IMR-90 (cell line): ENCODE data around the gene MSH4. TPM values are rescaled to one million over a fixed set of nuclear protein-coding genes. Genes with fewer than 3 reads are reported as not detected.
"Not testable (repeated sequence)": the region's sequence is repeated elsewhere in the genome, so short reads cannot be mapped to it uniquely, and the experiment has no call there.

Experiments used
- ATAC-seq: fragments of 200-7000 bp; cut with Tn5 transposase; 2 replicates; pipeline ENCODE4 v1.9.1; 2020; ENCODE audit warnings: low read depth, mild to moderate bottlenecking, moderate library complexity
- BruUV-seq: library from RNA; stranded (reverse); fragments of 400-500 nt; replicated peaks from 2 replicates; lab custom pipeline; 2021; lab: Mats Ljungman, UMichigan
- CTCF ChIA-PET: fragments of 300-600 bp; formaldehyde crosslinking; extraction: SDS; loops from one replicate; lab custom pipeline; 2021; ENCODE audit warnings: antibody characterized with exemption; lab: Yijun Ruan, JAX
- POLR2A ChIA-PET: fragments of 300-600 bp; sonication (Branson Sonifier 250); formaldehyde crosslinking; loops from one replicate; lab custom pipeline; 2022; ENCODE audit warnings: antibody characterized with exemption; ENCODE audit not compliant: unreplicated experiment; lab: Charles Lee
- DNase-seq: peaks from one replicate; pipeline ENCODE4 v3.0.0; 2013
- H2AFZ ChIP-seq: replicated peaks from 2 replicates; pipeline ENCODE3; 2013; ENCODE audit warnings: low read length, mild to moderate bottlenecking; ENCODE audit not compliant: poor library complexity
- H2AK5ac ChIP-seq: 2 replicates; pipeline ENCODE4 v1.6.1; 2013; ENCODE audit warnings: low read depth, low read length, inconsistent platforms
- H2AK9ac ChIP-seq: replicated peaks from 2 replicates; pipeline ENCODE3; 2013; ENCODE audit warnings: mild to moderate bottlenecking, low read depth, low read length, moderate library complexity; ENCODE audit not compliant: poor library complexity
- H2BK120ac ChIP-seq: 2 replicates; pipeline ENCODE4 v1.6.1; 2013; ENCODE audit warnings: low read depth, low read length, inconsistent platforms
- H2BK15ac ChIP-seq: 3 replicates; pipeline ENCODE4 v1.6.1; 2013; ENCODE audit warnings: low read depth, low read length, inconsistent platforms
- H2BK20ac ChIP-seq: 2 replicates; pipeline ENCODE4 v1.6.1; 2013; ENCODE audit warnings: low read depth, mild to moderate bottlenecking, inconsistent platforms, low read length, moderate library complexity
- H2BK5ac ChIP-seq: 2 replicates; pipeline ENCODE4 v1.6.1; 2013; ENCODE audit warnings: mild to moderate bottlenecking, low read depth, low read length, inconsistent platforms; ENCODE audit not compliant: poor library complexity, severe bottlenecking
- H3K14ac ChIP-seq: replicated peaks from 2 replicates; pipeline ENCODE4 v1.6.1; 2013; ENCODE audit warnings: low read depth, low read length, inconsistent platforms
- H3K18ac ChIP-seq: 2 replicates; pipeline ENCODE4 v1.6.1; 2013; ENCODE audit warnings: low read depth, low read length, control low read depth
- H3K23ac ChIP-seq: 2 replicates; pipeline ENCODE4 v1.6.1; 2013; ENCODE audit warnings: low read depth, low read length, inconsistent platforms
- H3K27ac ChIP-seq: 2 replicates; pipeline ENCODE4 v1.5.1; 2013; ENCODE audit warnings: mild to moderate bottlenecking, control low read depth, low read length; ENCODE audit not compliant: insufficient read depth
- H3K27me3 ChIP-seq: 2 replicates; pipeline ENCODE4 v1.6.1; 2013; ENCODE audit warnings: low read length; ENCODE audit not compliant: control insufficient read depth, insufficient read depth
- H3K36me3 ChIP-seq: 2 replicates; pipeline ENCODE4 v1.6.1; 2013; ENCODE audit warnings: low read length, mixed read lengths; ENCODE audit not compliant: control insufficient read depth, insufficient read depth
- H3K4ac ChIP-seq: 2 replicates; pipeline ENCODE4 v1.6.1; 2013; ENCODE audit warnings: low read depth, low read length, inconsistent platforms
- H3K4me1 ChIP-seq: 2 replicates; pipeline ENCODE4 v1.6.1; 2013; ENCODE audit warnings: low read length, mixed read lengths; ENCODE audit not compliant: control insufficient read depth, insufficient read depth
- H3K4me2 ChIP-seq: 2 replicates; pipeline ENCODE4 v1.6.1; 2013; ENCODE audit warnings: low read depth, mild to moderate bottlenecking, control low read depth, low read length, moderate library complexity
- H3K4me3 ChIP-seq: 2 replicates; pipeline ENCODE4 v1.5.1; 2013; ENCODE audit warnings: low read depth, mild to moderate bottlenecking, control low read depth, low read length, moderate library complexity; ENCODE audit not compliant: insufficient read depth
- H3K56ac ChIP-seq: 2 replicates; pipeline ENCODE4 v1.6.1; 2013; ENCODE audit warnings: low read length, inconsistent platforms; ENCODE audit not compliant: insufficient read depth; ENCODE audit errors: extremely low read depth
- H3K79me1 ChIP-seq, 2 experiments: 2 replicates each; pipeline ENCODE4 v1.6.1; 2013; ENCODE audit warnings: low read length in 2 of 2, inconsistent platforms in 1 of 2, low read depth in 1 of 2
- H3K9ac ChIP-seq: 2 replicates; pipeline ENCODE4 v1.6.1; 2013; ENCODE audit warnings: low read depth, low read length, control low read depth
- H3K9me1 ChIP-seq: 2 replicates; pipeline ENCODE4 v1.6.1; 2013; ENCODE audit warnings: low read length, inconsistent platforms; ENCODE audit not compliant: insufficient read depth
- H3K9me3 ChIP-seq: 2 replicates; pipeline ENCODE4 v1.6.1; 2013; ENCODE audit warnings: low read length; ENCODE audit not compliant: control insufficient read depth, insufficient read depth
- H4K20me1 ChIP-seq: 2 replicates; pipeline ENCODE4 v1.6.1; 2013; ENCODE audit warnings: low read length, inconsistent platforms; ENCODE audit not compliant: insufficient read depth
- H4K5ac ChIP-seq: 2 replicates; pipeline ENCODE4 v1.6.1; 2013; ENCODE audit warnings: mild to moderate bottlenecking, low read depth, low read length, control low read depth
- H4K8ac ChIP-seq, 2 experiments: 2 replicates each; pipeline ENCODE4 v1.6.1; 2013; ENCODE audit warnings: low read depth in 2 of 2, low read length in 2 of 2, control low read depth in 1 of 2, inconsistent platforms in 1 of 2
- H4K91ac ChIP-seq: 2 replicates; pipeline ENCODE4 v1.6.1; 2013; ENCODE audit warnings: low read depth, low read length, inconsistent platforms; ENCODE audit not compliant: insufficient read depth
- WGBS, 2 experiments: methylation state at CpG; one replicate each; pipeline versions ENCODE4 v1.1.5 to v1.1.7; 2013; ENCODE audit warnings: missing lambda C conversion rate in 2 of 2; ENCODE audit not compliant: insufficient read length in 1 of 2; ENCODE audit errors: extremely low coverage in 2 of 2; 5-methylcytosine and 5-hydroxymethylcytosine counted together
- dilution Hi-C: fragments of 300-500 bp; cut with HindIII; formaldehyde crosslinking; loops from one replicate; pipeline ENCODE4 v1.14.3; 2018; ENCODE audit warnings: low sequenced_read_pairs; ENCODE audit not compliant: unreplicated experiment
- in situ Hi-C: fragments of 300-500 bp; cut with MboI; formaldehyde crosslinking; loops from 3 replicates; pipeline ENCODE4 v1.14.3; 2019; ENCODE audit warnings: low sequenced_read_pairs, inconsistent platforms, mixed read lengths
- intact Hi-C: fragments of 100-400 bp; cut with micrococcal nuclease; formaldehyde crosslinking; loops from 2 replicates; pipeline ENCODE4 v1.10.0; 2022
- polyA plus RNA-seq, 3 experiments: library from polyadenylated mRNA; depleted of rRNA; stranded (reverse); fragments of >200 nt; gene quantifications; 2 replicates each; pipeline ENCODE4 v1.2.3, GENCODE V29; 2012; ENCODE audit warnings: low replicate concordance in 1 of 3
- total RNA-seq: library from RNA; depleted of rRNA; stranded (reverse); fragments of >200 nt; gene quantifications from 2 replicates; pipeline ENCODE4 v1.2.3, GENCODE V29; 2012

MSH4 gene
- total and polyA plus RNA-seq, 2 of the 4 experiments (the other 2 are of a cell fraction): under 0.01 to 0.02 TPM

DNA sequence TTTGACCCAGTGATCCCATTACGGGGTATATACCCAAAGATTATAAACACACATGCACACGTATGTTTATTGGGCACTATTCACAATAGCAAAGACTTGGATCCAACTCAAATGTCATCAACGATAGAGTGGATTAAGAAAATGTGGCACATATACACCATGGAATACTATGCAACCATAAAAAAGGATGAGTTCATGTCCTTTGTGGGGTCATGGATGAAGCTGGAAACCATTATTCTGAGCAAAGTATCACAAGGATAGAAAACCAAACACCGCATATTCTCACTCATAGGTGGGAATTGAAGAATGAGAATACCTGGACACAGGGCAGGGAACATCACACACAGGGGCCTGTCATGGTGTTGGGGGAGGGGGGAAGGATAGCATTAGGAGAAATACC, 12.8 kb upstream of the MSH4 start:
- H3K4me1 ChIP-seq, H3K9me3 ChIP-seq, H3K9me1 ChIP-seq, H3K4me2 ChIP-seq, H2BK5ac ChIP-seq, intact Hi-C loops, H3K14ac ChIP-seq, POLR2A ChIA-PET, H3K27me3 ChIP-seq, H3K9ac ChIP-seq, H4K91ac ChIP-seq, H3K4ac ChIP-seq, H2BK120ac ChIP-seq, H4K5ac ChIP-seq, dilution Hi-C loops, H3K4me3 ChIP-seq, H2BK15ac ChIP-seq, ATAC-seq, H3K27ac ChIP-seq, H3K23ac ChIP-seq, H2AFZ ChIP-seq, H2AK5ac ChIP-seq, BruUV-seq, H3K18ac ChIP-seq, DNase-seq, H3K56ac ChIP-seq, H4K8ac ChIP-seq, H3K36me3 ChIP-seq, H2BK20ac ChIP-seq, H2AK9ac ChIP-seq, H3K79me1 ChIP-seq: not testable (repeated sequence)
- CTCF ChIA-PET: interaction anchor here (0.6 kb wide), 1 partner anchor 186 kb away, joined by 5 read pairs; no protein-coding TSS in a partner anchor
- H4K20me1 ChIP-seq: peaks cover 19% of the 10 kb centered on the region
- in situ Hi-C loops: loop anchor here (10.0 kb wide), 1 partner anchor 59 kb away; the partner anchor contains the start of gene ACADM
- no CpG with 5 or more reads among the region's 4 CpGs for WGBS, 2 experiments
